ENCODE data around the gene TAB2.

DNA sequence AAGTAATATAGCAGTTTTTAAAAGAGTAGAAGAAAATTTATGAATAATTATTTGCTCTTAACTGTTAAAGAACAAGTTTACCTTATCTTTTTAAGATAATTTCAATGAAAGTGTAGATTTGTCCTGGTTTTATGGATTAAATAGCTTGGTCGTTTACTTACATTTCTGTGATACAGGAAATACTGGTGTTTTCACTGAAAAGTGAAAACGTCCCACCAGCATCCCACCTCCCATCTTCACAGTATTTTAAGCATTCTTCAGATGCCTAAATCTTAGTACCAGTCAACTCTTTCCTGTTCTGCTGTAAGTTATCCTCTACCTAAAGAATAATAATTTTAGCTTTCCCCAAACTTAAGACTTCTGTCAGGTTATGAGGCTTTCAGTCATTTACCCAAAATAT, 5.8 kb downstream of the TAB2 start:
- TF ChIP-seq, protein P1, sequence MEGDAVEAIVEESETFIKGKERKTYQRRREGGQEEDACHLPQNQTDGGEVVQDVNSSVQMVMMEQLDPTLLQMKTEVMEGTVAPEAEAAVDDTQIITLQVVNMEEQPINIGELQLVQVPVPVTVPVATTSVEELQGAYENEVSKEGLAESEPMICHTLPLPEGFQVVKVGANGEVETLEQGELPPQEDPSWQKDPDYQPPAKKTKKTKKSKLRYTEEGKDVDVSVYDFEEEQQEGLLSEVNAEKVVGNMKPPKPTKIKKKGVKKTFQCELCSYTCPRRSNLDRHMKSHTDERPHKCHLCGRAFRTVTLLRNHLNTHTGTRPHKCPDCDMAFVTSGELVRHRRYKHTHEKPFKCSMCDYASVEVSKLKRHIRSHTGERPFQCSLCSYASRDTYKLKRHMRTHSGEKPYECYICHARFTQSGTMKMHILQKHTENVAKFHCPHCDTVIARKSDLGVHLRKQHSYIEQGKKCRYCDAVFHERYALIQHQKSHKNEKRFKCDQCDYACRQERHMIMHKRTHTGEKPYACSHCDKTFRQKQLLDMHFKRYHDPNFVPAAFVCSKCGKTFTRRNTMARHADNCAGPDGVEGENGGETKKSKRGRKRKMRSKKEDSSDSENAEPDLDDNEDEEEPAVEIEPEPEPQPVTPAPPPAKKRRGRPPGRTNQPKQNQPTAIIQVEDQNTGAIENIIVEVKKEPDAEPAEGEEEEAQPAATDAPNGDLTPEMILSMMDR (conservative IDR thresholded peaks at IDR 0.05; ENCODE audit: low read depth, low read length) = no peak
- no peak for TF ChIP-seq EZH2 (IDR thresholded peaks at IDR 0.05; ENCODE audit: borderline replicate concordance, low read depth, low read length, poor library complexity, severe bottlenecking)

Measured in A673 (cell line).